GM19351 (cell line): ENCODE results near the gene ELN.

ENCODE experiments used
- ATAC-seq: cut with Tn5 transposase; IDR thresholded peaks from one replicate; pipeline ENCODE4 v1.9.1; 2021; ENCODE audit warnings: mild to moderate bottlenecking, moderate library complexity; ENCODE audit not compliant: unreplicated experiment

Gene ELN

DNA sequence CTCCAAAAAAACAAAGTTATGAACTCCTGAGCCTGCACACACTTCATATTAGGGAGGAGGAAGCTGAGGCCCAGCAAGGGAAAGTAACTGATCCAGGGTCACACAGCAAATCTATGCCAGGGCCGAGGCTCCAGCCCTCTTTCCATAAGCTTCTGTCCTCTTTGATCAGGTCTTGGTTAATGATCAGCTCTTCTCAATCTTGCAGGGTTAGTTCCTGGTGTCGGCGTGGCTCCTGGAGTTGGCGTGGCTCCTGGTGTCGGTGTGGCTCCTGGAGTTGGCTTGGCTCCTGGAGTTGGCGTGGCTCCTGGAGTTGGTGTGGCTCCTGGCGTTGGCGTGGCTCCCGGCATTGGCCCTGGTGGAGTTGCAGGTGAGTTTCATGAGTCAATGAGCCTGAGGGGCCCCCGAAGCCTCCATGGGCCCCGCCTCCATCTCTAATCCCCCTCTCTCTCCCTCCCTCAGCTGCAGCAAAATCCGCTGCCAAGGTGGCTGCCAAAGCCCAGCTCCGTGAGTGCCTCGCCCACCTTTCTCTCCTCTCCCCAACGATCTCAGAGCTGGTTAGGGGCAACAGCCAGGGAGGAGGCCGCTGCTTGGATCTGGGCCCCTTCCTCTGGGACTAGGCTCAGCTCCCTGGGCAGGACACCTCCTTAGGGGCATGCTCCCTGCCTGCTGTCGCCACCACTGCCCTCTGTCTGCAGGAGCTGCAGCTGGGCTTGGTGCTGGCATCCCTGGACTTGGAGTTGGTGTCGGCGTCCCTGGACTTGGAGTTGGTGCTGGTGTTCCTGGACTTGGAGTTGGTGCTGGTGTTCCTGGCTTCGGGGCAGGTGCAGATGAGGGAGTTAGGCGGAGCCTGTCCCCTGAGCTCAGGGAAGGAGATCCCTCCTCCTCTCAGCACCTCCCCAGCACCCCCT, 32.0 kb downstream of the ELN start:
- ATAC-seq, result no peak

DNA sequence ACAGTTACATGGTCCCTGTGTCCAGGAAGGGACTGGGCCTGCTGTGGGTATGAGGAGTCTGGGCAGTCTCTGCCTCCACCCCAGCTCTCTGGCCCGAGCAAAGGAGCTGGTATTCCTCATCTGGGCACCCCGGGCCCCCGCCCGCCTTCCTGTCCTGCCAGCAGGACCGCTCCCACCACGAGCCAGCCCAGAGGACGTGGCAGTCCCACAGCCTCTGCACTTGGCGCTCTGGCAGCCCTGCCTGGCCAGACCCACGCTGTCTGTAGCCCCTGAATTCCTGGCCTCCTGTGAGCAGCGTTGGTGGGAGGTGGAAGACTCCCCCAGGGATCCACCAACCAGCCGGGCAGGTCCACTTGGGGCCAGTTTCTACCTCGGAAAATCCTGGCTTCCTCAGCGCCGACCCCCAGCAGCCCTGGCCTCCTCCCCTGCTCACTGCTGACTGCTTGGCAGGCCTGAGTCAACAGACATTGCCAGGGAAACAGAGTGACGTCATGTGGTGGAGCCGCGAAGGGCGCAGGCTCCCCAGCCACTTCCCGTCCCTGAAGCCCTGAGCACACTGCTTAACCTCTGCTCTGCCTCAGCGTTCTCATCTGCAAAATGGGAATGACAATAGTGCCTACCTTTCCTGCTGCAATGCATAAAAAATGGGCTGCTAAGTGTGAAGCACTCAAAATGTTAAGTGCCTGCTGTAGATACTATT, 34.0 kb downstream of the ELN start:
- ATAC-seq, result peak; percentile 95

DNA sequence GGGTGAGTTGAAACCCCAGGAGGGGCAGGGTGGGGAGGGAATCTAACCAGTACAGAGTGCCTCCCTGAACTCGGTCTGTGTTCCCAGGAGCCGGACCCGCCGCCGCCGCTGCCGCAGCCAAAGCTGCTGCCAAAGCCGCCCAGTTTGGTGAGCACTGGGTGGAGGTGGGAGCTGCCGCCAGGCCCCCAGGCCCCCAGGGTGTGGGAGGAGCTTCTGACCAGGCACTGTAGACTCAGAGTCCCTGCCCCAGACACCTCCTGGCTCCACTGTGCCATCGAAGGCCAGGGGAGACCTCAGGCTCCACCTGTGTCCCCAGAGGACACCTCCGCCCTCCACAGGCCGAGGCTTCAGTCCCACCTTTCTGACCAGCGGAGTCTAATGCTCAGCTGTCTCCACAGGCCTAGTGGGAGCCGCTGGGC, 35.3 kb downstream of the ELN start:
- no peak for ATAC-seq

DNA sequence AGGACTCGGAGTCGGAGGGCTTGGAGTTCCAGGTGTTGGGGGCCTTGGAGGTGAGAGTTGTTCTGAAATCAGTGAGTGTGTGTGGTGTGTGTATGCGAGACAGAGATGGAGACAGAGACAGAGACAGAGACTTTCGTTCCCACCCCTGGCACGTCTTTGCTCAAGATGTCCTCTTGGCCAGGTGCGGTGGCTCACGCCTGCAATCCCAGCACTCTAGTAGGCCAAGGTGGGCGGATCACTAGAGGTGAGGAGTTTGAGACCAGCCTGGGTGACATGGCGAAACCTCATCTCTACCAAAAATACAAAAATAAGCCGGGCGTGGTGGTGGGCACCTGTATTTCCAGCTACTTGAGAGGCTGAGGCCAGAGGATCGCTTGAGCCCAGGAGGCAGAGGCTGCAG, 35.7 kb downstream of the ELN start:
- no peak for ATAC-seq

DNA sequence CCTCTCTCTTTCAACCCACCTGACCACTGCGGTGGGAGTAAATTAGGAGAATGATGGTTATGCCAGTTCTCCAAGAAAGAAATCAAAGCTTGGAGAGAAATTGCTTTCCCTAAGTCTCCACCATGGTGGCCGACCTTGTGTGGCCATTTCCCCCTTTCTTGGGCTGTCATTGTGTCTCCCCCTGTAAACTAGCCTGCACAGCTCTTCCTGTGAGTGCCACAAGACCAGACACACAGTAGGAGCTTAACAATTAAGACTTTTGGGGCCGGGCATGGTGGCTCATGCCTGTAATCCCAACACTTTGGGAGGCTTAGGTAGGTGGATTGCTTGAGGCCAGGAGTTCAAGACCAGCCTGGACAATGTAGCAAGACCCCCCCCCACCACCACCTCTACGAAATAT, 36.7 kb downstream of the ELN start:
- no peak for ATAC-seq

DNA sequence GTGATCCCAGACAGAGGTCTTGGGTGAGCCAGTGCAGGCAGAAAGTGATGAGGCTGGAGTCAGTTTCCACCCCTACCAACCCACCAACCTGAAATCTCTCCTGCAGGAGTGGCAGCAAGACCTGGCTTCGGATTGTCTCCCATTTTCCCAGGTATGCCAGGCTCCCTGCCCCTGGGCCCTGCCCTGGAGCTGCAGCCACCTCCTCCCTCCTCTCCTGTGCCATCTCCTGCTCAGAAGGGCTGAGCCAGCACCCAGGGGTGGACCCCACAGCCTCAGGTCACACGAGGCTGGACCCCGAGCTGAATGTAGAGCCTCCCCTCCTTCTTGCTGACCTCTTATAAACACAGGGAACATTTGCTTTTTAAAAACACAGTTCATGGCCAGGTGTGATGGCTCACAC, 38.7 kb downstream of the ELN start:
- no peak for ATAC-seq

DNA sequence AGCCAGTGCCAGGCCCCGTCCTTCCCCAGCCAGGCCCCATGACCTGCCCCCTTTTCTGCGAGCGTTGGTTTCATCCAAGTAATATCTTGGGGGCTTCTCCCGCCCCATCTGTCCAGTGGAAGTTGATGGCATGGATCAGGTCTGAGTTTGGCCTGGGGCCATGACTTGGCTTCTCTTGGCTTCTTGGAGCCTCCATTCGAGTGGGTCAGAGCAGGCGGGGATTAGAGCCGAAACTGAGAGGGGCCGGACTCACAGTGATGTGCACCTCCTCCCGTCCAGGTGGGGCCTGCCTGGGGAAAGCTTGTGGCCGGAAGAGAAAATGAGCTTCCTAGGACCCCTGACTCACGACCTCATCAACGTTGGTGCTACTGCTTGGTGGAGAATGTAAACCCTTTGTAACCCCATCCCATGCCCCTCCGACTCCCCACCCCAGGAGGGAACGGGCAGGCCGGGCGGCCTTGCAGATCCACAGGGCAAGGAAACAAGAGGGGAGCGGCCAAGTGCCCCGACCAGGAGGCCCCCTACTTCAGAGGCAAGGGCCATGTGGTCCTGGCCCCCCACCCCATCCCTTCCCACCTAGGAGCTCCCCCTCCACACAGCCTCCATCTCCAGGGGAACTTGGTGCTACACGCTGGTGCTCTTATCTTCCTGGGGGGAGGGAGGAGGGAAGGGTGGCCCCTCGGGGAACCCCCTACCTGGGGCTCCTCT, 40.6 kb downstream of the ELN start:
- ATAC-seq, result no peak

DNA sequence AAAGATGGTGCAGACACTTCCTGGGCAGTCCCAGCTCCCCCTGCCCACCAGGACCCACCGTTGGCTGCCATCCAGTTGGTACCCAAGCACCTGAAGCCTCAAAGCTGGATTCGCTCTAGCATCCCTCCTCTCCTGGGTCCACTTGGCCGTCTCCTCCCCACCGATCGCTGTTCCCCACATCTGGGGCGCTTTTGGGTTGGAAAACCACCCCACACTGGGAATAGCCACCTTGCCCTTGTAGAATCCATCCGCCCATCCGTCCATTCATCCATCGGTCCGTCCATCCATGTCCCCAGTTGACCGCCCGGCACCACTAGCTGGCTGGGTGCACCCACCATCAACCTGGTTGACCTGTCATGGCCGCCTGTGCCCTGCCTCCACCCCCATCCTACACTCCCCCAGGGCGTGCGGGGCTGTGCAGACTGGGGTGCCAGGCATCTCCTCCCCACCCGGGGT, 41.1 kb downstream of the ELN start:
- no peak for ATAC-seq

DNA sequence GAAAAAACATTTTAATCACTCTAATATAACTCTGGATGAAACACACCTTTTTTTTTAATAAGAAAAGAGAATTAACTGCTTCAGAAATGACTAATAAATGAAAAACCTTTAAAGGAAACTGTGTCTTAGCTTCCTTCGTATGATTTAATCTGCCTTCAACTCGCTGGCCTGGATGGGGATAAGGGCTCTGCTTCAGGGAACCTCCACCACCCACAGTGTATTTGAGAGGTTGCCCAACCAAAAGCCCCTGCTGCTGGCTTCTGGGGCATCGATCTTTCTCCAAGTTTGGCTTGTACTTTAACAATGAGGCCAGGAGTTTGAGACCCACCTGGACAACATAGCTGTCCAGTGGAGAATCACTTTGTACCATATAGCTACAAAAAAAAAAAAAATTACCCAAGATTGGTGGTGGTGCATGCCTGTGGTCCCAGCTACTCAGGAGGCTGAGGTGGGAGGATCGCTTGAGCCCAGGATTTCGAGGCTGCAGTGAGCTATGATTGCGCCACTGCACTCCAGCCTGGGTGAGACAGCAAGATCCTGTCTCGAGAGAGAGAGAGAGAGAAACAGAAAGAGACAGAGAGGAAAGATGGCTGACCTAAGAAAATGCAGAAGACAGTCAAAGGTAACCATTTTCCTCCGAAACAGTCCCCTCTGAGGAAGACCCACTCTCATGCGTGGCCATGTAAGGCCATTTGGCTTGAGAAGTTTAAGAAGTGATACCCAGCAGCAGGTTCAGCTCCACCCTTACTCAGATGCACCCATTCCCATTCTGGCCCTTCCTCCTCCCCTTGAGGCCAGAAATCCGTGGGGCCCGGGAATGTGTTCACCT, 42.0 kb downstream of the ELN start:
- ATAC-seq, result no peak

DNA sequence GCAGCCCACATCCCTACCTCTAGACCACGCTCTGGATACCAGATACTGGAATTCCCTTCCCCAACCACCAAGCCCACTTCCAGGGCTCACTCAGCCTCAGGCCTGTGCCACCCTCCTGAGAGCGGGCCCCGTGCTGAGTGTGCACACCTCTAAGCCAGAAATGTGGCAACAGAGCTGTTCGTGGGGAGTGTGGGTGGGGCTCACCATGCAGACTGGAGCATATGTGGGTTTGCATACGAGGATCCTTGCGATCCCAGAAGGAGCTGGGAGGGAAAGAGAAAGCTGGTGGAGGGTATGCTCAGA, 42.6 kb downstream of the ELN start:
- no peak for ATAC-seq

DNA sequence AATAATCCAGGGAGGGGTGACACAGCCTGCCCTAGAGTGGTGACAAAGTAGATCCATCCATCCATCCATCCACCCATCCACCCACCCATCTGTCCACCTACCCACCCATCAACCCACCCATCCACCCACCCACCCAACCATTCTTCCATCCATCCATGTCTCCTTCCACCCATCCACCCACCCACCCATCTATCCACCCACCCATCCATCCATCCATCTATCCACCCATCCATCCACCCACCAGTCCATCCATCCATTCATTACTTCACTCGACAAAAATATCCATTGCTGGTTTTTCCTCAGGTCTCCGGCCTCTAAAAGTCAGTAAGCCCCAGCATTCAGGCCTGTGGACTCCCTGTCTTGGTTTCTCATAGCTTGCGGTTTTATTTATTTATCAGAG, 43.1 kb downstream of the ELN start:
- no peak for ATAC-seq

DNA sequence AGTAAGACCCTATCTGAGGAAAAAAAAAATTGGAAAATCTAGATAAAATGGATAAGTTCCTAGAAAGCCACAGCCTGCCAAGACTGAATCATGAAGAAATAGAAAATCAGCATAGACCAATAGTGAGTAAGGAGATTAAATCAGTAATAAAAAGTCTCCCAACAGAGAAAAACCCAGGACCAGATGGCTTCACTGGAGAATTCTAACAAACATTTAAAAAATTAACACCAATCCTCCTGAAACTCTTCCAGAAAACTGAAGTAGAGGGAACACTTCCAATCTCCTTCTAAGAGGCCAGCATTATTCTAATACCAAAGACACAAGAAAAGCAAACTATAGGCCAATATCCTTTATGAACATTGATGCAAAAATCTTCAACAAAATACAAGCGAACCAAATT, 46.8 kb downstream of the ELN start:
- ATAC-seq, result no peak

DNA sequence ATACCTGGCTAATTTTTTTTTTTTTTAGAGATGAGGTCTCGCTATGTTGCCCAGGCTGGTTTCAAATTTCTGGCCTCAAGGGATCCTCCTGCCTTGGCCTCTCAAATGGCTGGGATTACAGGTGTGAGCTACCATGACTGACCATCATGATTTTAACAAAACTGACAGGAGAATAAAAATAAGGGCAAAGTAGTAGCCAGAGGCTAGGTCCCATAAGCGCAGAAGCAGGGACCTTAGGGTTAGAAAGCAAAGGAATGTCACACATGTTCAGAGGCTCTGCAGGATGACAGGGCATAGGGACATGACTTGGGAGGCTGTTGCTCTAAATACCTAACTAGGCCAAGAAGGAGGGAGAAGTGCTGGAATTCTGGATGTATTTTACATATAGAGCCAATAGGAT, 50.5 kb downstream of the ELN start:
- no peak for ATAC-seq

DNA sequence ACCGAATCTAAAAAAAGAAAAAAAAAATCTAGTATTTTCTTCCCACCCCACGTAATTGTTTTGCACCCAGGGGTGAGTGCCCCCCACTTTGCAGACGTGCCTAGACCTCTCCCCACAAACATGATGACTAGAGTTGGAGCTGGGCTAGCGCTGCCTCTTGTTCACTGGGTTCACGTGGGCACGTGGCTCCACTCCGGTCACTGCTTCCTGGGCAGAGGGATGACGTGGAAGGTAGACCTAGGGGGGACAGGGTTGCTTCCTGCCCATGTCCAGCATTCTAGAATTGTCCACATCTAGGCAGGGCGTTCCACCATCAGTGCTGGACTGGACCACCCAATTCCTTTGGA, 54.8 kb downstream of the ELN start:
- no peak for ATAC-seq

DNA sequence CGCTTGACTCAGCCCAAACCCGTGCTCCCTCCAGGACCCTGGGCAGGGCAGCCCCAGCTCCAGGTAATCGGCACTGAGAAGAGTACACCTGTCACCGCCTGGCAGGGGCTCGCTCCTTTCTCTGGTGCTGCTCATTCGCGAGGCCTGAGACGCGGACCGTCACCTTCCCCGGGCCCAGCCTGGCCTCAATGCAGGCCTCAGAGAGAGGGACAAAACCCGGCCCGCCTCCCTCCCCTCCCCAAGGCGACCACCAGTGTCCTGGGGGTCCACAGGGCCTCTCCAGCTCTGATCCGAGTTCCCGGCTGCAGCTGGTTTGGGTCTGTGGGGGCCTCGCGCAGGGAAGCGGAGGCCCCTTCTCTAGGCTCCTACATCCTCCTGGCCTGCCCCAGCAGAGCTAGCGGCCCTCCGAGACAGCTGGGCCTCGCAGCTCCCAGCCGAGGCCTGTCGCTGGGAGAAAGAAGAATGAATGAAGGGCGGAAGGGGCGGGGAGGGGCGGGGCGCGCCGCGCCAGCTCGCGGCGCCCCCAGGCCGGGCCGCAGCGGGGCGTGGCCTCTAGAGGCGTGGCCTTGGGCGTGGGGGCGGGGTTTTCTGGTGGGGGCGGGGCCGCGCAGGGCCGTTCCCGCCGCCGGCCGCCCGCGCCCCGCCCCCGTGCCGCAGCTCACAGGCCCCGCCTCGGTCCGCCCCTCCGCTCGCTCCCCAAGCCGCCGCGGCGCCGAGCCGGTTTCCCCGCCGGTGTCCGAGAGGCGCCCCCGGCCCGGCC, 55.3 kb downstream of the ELN start, which contains the start of gene LIMK1:
LIMK1 (plus strand) TSS at position 688 of the 760 bp plus-strand sequence. CDS start 187 bp downstream, outside the sequence.
- peak; percentile 72 for ATAC-seq

DNA sequence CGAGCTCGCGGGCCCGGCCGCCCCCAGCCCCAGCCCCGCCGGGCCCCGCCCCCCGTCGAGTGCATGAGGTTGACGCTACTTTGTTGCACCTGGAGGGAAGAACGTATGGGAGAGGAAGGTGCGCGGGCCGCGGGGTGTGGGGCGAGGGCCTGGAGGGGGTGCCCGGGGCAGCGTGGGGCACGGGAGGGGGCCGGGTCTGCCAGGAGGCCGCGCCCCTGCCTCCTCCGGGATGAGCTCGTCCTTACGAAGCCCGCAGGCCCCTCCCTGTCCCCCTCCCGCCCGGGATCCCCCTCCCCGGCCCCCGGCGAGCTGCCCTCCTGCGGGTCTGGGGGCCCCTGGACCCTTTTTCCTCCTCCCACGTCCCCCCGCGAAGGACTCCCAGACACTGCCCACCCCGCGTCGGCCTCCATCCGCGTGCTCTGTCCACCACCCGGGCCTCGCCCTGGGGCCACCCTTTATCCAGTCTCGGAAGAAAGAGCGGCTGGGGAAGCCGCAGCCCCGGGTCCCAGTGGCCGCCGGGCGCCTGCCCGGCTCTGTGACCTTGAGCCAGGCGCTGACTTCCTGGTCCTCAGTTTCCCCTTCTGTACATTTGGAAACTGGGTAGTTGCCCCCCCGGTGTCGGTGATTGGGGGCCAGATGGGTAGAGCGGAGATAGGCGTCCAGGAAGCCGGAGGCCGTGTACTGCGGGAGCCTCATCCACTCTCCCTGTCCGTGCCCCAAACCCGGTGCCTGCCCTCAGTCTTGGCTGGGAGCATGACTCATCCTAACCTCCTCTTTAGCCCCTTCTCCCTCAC, 56.2 kb downstream of the ELN start:
- ATAC-seq, result peak; percentile 51

DNA sequence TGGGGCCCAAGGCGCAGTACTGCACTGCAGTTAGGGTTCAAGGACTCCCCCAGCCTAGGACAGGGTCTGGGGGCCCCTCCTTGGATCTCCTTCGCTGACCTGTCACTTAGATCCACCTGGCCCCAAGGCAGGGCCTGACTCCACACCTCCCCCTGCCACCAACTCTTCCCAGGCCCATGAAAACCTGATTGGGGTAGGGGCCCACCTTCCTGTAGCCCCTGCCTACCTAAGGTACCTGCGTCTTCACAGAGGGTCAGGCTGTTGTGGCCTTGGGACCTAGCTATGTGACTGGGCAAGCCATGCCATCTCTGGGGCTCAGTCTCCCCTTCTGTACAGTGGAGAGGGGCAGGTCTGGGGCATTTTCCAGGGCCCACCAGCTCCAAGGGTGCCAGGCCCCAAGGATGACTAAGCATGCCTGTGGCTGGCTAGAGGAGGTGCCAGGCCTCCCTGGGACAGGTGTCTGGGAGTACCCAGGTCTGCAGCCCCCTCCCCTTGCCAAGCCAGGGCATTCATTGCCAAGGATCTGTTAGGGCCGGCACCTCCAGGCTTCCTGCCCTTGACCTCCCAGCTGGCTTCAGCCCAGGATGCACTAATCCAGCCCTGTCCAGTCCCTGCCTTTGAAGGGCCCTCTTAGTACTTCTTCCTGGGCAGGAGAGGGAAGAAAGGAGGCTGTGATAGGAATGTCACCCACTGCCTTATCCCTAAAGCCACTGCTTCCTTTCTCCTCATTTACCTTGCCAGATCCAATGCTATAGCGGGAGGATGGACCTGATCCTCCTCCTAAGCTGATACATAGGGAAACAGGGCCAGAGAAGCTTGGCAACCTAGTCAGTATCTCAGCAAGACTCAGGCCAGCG, 57.0 kb downstream of the ELN start:
- no peak for ATAC-seq

DNA sequence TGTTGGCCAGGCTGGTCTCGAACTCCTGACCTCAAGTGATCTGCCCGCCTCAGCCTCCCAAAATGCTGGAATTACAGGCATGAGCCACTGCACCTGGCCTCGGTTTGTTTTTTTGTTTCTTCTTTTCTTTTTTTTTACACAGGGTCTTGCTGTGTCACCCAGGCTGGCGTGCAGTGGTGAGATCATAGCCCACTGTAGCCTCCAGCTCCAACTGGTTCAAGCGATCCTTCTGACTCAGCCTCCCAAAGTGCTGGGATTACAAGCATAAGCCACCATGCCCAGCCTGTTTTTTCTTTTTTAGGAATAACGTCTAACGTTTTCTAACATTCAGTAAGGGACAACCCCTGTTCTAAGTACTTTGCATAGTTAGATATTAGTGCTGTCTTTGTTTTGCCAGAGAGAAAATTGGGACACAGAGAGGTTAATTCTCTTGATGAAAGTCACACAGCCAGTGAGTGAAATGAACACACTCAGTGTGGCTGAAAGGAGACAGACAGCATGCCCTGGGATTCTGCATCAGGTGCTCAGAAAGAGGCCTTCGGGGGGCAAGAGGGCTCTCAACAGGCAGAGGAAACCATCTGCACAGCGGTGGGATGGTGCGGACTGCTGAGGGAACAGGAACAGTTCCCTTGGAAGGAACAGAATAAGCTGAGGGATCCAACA, 59.9 kb downstream of the ELN start:
- no peak for ATAC-seq
